ENCODE measurements around the gene DPEP2NB.
"Not testable (repeated sequence)": the region's sequence is repeated elsewhere in the genome, so short reads cannot be mapped to it uniquely, and the experiment has no call there.

Gene DPEP2NB

DNA sequence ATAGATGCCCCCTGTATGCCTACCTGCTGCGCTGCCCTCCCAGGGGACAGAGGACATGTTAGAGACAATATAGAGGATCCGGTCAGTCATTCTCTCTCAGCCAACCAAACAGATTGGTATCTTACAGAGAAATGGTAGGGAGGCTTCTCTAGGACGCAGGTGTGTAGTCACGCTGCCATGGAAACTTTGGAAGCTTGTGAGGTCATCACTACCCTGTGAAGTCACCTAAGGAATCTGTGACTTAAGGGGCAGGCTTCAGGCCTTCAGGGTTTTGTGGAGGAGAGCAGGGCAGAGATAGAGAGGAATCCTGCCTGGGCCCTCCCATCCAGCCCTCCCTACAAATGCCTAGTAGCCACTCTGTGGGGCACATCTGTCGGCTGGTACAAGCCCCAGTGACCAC, at the start of gene DPEP2NB:
TSS of gene DPEP2NB (minus strand) at position 231 of the 400 bp plus-strand sequence. CDS start at position 90, 141 bp downstream.
- no peak for DNase-seq

GRCh38 chr16:68064791-68065365, 49.2 kb upstream of the DPEP2NB start:
- peak in 9 of 14 donors; percentile 10 to 61 (median 28) for DNase-seq

GRCh38 chr16:68062910-68063393, 47.2 kb upstream of the DPEP2NB start:
- no peak for DNase-seq

DNA sequence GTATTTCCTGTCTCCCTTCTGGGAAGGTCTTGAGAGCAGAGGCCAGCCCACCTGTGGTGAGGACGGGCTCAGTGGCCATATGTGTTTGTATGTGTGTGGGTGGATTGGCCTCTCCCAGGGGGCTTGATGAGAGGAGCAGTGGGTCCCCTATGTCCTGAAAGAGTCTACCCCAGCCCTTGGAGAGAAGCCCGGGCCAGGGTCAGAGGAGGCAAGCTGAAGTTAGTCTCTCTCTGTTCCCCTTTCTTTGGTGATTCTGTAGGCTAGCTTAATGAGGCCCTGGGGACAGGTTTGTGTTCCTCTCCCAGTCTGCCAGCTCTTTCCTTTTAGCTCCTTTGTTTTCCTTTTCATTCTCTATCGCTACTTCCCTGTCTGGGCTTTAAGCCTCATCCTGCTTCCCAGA, 45.7 kb upstream of the DPEP2NB start:
- no peak for DNase-seq

GRCh38 chr16:68059804-68060203, 44.1 kb upstream of the DPEP2NB start:
- no peak for DNase-seq

- no peak for DNase-seq
These were observed 39.7 kb upstream of the DPEP2NB start for GRCh38 chr16:68055395-68055794.

DNA sequence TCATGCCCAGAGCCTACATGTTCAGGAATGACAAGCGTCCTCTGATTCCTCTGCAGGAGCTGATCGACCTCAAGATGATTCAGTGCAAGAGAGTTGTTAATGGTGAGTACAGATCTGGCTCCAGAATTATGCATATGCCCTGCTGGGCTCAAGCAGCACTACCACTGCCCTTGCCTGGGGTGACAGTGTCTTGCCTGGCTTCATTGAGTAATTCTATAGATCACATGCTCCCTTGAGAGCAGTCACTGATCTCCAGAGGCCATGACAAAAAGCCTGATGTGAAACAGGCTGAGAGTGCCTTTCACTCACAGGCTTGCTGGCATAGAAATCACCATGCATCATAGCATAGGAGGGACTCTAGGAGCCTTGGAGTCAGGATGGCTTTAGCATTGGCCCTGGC, 33.7 kb upstream of the DPEP2NB start:
- no peak for DNase-seq

- no peak for DNase-seq
These were observed 32.3 kb upstream of the DPEP2NB start for GRCh38 chr16:68047987-68048386.

- no peak for DNase-seq
These were observed 30.4 kb upstream of the DPEP2NB start for GRCh38 chr16:68046106-68046505.

DNA sequence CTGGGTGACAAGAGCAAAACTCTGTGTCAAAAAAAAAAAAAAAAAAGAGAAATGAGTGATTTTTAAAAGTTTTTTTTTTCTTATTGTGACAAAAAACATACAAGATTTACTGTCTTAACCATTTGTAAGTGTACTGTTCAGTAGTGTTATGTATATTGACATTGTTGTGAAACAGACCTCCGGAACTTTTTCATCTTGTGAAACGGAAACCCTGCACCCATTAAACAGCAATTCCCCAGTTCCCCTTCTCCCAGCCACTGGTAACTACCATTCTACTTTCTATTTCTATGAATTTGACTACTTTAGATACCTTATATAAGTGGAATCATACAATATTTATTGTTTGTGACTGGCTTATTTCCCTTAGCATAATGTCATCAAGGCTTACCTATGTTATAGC, 26.1 kb upstream of the DPEP2NB start:
- DNase-seq = no peak

- DNase-seq = peak; percentile 2 to 79 (median 49)
These were observed 25.0 kb upstream of the DPEP2NB start for GRCh38 chr16:68040506-68041288.

DNA sequence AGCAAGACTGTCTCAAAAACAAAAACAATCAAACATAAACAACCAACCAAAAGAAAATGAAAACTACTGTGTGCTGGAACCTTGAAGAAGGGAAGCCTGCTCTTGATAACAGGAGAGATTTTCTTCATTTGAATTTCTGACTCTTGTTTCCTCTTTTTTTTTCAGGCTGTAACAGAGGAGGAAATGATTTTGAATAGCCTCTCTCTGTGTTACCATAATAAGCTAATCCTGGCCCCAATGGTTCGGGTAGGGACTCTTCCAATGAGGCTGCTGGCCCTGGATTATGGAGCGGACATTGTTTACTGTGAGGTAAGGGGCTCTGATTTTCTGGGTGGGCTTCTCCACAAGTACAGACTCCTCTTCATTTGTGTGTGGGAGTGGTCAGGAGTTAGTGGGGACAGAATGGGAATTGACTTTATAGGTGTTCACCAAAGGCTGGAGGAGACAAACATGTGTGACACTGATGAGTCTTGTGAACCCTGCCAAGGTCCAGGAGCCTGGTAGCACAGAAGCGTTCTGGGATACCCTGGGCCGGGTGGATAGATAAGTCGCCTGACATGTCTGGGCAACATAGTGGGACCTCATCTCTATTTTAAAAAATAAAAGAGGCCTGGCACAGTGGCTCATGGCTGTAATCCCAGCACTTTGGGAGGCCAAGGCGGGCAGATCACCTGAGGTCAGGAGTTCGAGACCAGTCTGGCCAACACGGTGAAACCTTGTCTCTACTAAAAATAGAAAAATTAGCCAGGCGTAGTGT, 22.3 kb upstream of the DPEP2NB start:
- no peak for DNase-seq

- DNase-seq = no peak
These were observed 19.5 kb upstream of the DPEP2NB start for GRCh38 chr16:68035227-68035626.

DNA sequence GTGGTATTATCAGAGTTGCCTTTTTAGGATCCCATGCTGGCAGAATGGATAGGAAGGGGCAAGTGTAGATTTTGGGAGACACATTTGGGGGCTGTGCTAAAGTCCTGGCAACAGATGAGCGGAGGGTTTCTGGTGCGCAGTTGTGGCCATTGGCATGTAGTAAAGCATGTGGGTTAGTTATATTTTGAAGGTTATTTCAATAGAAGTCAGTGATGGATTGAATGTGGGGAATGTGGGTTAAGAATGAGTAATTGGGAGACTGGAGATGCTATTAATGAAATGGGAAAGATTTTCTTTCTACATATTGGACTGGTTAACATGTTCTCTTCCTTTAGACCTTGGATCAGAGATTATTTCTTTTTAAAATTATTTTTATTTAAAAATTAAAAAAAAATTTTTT, 17.4 kb upstream of the DPEP2NB start:
- no peak for DNase-seq

- DNase-seq = no peak
These were observed 16.2 kb upstream of the DPEP2NB start for GRCh38 chr16:68031951-68032350.

DNA sequence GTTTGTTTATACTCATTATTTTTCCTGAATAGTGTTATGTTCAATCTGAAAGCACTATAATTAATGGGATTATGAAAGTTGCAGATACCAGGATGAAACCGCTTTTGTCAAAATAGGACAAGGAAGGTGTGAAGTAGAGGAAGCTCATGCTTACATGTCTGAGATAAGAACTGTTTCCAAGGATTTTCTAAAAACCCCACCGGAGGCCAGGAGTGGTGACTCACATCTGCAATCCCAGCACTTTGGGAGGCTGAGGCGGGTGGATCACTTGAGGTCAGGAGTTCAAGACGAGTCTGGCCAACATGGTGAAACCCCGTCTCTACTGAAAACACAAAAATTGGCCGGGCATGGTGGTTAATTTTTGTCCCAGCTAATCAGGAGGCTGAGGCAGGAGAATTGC, 14.4 kb upstream of the DPEP2NB start:
- not testable (repeated sequence) for DNase-seq

DNA sequence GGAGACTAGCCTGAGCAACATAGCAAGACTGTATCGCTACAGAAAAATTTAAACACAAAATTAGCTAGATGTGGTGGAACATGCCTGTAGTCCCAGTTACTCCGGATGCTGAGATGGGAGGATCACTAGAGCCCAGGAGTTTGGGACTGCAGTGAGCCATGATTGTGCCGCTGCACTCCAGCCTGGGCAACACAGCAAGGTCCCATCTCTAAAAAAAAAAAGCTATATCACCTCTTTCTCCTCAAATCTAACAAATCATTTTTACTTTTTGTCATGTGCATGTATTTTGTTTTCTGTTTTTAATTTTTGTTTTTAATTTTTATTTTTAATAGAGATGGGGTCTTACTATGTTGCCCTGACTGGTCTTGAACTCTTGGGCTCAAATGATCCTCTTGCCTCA, 13.3 kb upstream of the DPEP2NB start:
- DNase-seq = no peak

DNA sequence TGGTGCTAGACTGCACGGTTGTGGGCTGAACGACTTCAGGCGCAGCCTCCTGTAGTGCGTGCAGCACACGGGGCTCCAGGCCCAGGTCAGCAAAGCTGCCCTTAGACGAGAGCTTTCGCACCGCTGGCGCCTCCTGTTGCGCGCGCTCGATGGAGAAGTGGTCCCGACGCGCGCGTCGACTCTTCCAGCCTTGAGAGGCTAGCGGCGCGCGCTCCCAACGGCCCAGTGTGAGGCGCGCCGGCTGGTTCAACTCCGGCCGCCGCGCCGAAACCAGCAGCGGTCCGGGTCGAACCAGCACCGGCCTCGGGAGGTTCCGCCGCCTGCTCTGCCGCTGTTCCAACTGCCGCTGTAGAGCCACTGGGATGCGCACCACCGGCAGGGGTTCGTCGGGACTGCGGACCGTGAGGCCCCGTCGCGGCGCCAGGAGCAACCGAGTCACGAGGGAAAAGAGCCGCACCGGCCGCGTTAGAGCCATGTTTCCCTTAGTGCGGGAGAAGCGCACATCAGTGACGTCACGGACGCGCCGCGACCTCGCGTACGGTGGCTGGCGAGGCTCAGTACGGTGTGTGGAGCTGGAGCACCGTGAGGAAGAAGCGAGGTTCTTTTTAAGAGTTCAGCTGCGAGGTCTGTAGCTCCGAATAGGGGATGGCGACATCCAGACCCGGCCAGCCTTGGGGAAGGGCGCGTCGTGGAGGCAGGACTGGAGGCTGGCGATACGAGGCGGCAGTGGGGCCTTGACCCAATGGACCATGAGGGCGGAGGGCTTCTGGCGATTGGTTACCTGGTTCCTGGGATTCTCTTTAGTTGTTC, 7.2 kb upstream of the DPEP2NB start, which contains the start of the genes DDX28 and DUS2:
TSS of gene DDX28 (minus strand) at position 505 of the 810 bp plus-strand sequence. CDS start at position 475, 30 bp downstream.
TSS of gene DUS2 (plus strand) at position 557 of the 810 bp plus-strand sequence. CDS start 14,740 bp downstream, outside the sequence.
- peak; percentile 42 to 96 (median 88) for DNase-seq

- no peak for DNase-seq
These were observed 6.6 kb upstream of the DPEP2NB start for GRCh38 chr16:68022278-68022727.

- no peak for DNase-seq
These were observed 5.8 kb upstream of the DPEP2NB start for GRCh38 chr16:68021490-68021889.

- DNase-seq = no peak
These were observed 3.5 kb upstream of the DPEP2NB start for GRCh38 chr16:68019167-68019680.

GRCh38 chr16:68013440-68013839, 2.3 kb downstream of the DPEP2NB start:
- DNase-seq = no peak

Measured in C1 segment of cervical spinal cord (tissue), 14 donors.